HFF-Myc (cell line): Measurements from ENCODE around the gene NPL.

Experiments used
- DNase-seq: peaks from one replicate; pipeline ENCODE4 v3.0.0-alpha.2; 2011; ENCODE audit warnings: low read depth; ENCODE audit errors: extremely low read depth
- H3K4me3 ChIP-seq: replicated peaks from 2 replicates; pipeline ENCODE4 v1.5.1; 2011; ENCODE audit warnings: low read depth, mild to moderate bottlenecking, control low read depth, low read length
- TF ChIP-seq, protein P1 (sequence below): IDR thresholded peaks from 2 replicates; pipeline ENCODE4 v1.5.1; 2012; ENCODE audit warnings: mild to moderate bottlenecking, low read depth, low read length, control low read depth; ENCODE audit errors: missing control alignments

NPL gene

DNA sequence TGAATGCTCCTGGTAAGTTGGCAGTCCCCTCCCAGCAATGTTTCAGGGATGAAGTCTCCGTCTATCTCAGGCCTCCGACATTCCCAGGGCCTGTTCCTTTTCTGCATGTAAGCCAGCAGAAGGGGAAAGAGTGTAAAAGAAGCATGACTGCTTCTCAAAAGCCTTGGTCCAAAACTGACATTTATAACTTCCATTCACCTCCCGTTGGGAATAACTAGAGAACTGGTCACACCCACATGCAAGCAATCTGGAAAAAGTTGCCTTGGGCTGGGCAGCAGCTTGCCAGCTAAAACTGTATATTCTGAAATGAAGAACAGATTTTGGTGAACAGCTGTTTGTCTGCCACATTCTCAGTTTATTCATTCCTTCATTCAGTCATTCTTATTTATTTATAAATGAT lies 24.2 kb upstream of the NPL start:
- TF ChIP-seq, protein P1, sequence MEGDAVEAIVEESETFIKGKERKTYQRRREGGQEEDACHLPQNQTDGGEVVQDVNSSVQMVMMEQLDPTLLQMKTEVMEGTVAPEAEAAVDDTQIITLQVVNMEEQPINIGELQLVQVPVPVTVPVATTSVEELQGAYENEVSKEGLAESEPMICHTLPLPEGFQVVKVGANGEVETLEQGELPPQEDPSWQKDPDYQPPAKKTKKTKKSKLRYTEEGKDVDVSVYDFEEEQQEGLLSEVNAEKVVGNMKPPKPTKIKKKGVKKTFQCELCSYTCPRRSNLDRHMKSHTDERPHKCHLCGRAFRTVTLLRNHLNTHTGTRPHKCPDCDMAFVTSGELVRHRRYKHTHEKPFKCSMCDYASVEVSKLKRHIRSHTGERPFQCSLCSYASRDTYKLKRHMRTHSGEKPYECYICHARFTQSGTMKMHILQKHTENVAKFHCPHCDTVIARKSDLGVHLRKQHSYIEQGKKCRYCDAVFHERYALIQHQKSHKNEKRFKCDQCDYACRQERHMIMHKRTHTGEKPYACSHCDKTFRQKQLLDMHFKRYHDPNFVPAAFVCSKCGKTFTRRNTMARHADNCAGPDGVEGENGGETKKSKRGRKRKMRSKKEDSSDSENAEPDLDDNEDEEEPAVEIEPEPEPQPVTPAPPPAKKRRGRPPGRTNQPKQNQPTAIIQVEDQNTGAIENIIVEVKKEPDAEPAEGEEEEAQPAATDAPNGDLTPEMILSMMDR, result no peak
- H3K4me3 ChIP-seq, result no peak overlapping the region
- no peak for DNase-seq

DNA sequence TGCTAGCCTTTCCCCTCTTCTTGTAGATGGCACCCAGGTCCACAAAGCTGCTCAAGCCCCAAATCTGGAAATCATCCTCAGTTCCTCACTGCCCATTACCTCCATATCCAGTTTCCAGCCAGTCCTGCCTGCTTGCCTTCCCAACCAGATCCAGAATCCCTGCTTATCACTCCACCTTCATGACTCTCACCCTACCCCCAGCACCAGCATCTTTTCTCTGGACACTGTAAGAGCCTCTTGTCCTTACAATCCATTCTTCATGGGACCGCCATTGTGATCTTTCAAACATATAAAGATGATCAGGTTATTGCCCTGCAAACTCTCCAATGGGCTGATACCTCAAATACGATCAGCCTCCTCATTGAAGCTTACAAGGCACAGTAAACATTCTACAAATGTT lies 23.5 kb upstream of the NPL start:
- no peak for DNase-seq
- TF ChIP-seq, protein P1, result no peak
- H3K4me3 ChIP-seq, result no peak overlapping the region

DNA sequence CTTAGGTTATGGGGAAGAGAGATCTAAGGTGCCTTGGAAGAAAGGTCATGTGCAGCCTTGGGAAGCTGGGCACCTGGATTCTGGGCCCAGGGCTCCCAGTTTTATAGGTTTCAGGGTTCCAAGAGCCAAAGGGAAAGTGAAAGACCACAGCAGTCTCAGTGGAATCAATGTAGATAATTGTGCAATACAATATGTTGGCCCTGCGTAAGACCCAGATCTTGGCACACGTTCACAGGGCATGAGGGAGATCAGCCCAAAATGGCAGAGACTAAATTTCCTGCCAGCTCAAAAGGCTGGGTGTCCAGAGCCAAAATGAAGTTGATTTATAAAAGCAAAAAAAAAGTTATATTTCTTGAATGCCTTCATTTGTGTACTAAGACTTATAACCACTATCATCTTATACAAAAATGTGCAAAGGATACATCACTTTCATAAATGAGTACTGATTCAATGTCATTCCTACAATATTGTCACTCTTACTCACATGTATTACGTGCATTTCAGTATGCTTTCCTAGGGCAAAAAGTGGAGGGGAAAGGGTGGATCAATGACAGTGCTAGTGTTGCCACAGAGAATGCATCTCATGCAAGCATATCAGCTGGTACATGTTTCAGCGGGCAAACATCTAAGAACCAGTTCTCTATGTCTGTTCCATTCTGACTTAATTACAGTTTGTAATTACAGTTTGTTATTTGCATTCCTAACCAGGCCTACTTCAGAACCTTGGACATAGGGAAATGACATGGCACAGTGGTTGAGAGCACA lies 22.5 kb upstream of the NPL start:
- TF ChIP-seq, protein P1, result no peak
- no peak for DNase-seq

DNA sequence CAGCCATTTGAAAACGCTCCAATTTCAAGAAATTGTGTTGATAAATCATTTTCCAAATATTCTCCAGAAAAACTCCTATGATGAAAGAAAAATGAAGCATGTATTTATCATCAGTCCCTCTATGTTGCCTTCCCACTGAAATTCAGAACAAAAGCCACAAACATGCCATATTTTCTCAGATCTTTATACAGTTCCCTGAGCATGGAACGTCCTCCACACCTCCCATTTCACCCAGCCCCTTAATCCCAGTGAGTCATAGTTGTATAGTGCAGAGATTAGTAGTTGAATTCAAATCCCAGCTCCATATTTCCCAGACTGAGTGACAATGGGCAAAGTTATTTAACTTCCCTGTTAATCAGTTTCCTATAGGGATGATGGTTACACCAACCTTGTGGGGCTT lies 20.6 kb upstream of the NPL start:
- TF ChIP-seq, protein P1, result no peak
- DNase-seq, result no peak
- H3K4me3 ChIP-seq, result no peak overlapping the region

More for the DNA sequence above, 22.5 kb upstream of the NPL start:
- no peak overlapping the region for H3K4me3 ChIP-seq

DNA sequence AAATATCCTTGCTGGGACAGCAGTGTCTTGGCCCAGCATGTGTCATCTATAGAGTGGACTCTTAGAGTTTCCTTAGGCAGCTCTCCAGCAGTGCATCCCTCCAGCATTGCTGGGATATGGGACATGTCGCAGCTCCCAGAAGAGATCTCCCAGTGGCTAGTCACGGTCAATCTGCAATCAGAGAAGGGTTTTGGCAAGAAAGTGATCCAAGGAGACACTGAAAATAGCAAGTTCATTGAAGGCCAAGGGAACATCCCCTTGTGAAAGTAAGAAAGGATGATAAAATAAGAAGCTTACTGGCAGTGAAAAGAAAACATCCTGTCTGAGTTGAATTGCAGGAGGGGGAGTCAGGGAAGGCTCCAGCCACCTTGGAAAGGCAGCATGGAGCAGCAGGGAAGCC lies 19.3 kb upstream of the NPL start:
- TF ChIP-seq, protein P1, result no peak
- no peak overlapping the region for H3K4me3 ChIP-seq
- DNase-seq, result no peak

DNA sequence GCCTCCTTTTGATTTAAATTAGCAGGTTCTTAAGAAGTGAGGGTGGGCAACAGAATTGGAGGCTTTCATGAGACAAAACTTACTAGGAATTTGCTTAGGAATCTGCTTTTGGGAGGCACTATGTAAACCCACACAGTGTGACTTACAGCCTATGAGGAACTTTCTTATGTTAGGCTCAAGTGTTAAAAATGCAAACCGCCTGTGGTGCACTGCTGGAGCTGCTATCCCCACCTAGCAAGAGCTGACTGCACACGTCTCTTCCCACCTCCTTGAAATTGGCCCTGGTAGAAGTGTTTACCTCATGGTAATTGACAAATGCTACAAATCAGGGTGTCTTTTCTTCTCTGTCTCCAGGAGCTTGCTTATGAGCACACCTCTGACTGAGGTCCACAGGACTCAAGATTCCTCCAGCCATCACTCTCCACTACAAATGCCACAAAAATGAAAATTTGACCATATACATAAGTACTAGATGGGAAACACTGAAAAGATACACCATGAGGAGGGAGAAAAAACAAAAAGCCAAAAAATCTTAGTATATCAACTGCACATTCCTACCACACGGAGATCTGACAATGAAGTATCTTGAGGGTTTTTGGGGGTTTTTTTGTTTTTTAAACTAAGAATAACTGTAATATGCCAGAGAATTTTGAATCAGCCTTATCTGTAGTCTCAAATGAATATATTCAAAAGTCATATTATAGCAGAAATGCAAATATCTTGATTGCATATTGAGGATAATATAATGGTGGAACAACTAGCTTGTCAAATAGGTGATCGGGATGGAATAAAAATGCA lies 18.2 kb upstream of the NPL start:
- no peak for DNase-seq
- TF ChIP-seq, protein P1, result no peak

More for the DNA sequence above, 18.2 kb upstream of the NPL start:
- no peak overlapping the region for H3K4me3 ChIP-seq
